ENCODE measurements around the gene VIPR1. TPM values are rescaled to one million over a fixed set of nuclear protein-coding genes. Genes with fewer than 3 reads are reported as not detected.

The VIPR1 gene
- total and polyA plus RNA-seq, 8 donors, result 7.8 to 82.5 (median 11.0) TPM

DNA sequence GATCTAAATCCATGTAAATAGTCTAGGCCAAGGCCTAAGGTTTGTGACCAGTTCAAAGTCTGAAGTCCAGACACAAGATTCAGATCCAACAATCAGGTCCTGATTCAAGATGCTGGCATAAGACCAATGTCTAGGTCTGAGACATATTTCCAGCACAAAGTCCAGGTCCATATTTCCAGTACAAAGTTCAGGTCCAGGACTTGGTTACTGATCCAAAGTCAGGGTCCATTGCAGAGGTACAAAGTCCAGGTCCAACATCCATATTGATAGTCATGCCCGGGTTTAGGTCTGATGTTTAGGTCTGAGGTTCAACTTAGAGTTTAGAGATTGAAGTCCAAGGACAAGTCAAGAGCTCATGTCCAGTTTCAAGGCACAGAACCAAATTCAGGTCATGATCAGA, 39.4 kb upstream of the VIPR1 start:
- DNase-seq, result no peak
- intact Hi-C loops (cut with DNase I), result no loop called here

DNA sequence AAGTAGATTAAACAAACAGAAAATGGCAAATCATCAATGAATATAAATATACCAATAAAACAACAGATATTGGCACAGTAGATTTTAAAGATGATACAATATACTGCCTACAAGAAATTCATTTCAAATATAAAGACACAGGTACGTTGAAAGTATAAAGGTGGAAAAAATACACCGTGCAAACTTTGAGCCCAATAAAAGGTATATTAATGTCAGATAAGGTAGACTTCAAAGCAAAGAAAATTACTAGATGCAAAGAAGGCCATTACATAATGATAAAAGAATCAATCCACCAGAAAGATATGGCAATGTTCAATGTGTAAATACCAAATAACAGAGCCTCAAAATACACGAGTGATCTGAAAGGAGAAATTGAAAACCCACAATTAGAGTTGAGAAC, 34.3 kb upstream of the VIPR1 start:
- DNase-seq, result no peak
- Histone ChIP-seq H3K4me3 (no peak overlapping the region), H3K4me1 (peaks cover 0 to 4% of the 10 kb centered on the region in 2 donors), H3K27ac (no peak overlapping the region), H3K9me3 (no peaks in the 10 kb centered on the region), H3K27me3 (no peaks in the 10 kb centered on the region), H3K36me3 (no peaks in the 10 kb centered on the region)
- intact Hi-C loops (cut with DNase I), result no loop called here
- TF ChIP-seq, protein P1, sequence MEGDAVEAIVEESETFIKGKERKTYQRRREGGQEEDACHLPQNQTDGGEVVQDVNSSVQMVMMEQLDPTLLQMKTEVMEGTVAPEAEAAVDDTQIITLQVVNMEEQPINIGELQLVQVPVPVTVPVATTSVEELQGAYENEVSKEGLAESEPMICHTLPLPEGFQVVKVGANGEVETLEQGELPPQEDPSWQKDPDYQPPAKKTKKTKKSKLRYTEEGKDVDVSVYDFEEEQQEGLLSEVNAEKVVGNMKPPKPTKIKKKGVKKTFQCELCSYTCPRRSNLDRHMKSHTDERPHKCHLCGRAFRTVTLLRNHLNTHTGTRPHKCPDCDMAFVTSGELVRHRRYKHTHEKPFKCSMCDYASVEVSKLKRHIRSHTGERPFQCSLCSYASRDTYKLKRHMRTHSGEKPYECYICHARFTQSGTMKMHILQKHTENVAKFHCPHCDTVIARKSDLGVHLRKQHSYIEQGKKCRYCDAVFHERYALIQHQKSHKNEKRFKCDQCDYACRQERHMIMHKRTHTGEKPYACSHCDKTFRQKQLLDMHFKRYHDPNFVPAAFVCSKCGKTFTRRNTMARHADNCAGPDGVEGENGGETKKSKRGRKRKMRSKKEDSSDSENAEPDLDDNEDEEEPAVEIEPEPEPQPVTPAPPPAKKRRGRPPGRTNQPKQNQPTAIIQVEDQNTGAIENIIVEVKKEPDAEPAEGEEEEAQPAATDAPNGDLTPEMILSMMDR (IDR thresholded peaks at IDR 0.05), result no peak
- ATAC-seq, result no peak

More for the DNA sequence above, 39.4 kb upstream of the VIPR1 start:
- H3K9me3 ChIP-seq, result no peaks in the 10 kb centered on the region
- H3K4me1 ChIP-seq, result no peaks in the 10 kb centered on the region
- no peak overlapping the region for H3K27ac ChIP-seq
- ATAC-seq, result no peak
- no peaks in the 10 kb centered on the region for H3K27me3 ChIP-seq
- H3K36me3 ChIP-seq, result no peaks in the 10 kb centered on the region
- TF ChIP-seq, protein P1 (IDR thresholded peaks at IDR 0.05), result no peak
- no peak overlapping the region for H3K4me3 ChIP-seq

DNA sequence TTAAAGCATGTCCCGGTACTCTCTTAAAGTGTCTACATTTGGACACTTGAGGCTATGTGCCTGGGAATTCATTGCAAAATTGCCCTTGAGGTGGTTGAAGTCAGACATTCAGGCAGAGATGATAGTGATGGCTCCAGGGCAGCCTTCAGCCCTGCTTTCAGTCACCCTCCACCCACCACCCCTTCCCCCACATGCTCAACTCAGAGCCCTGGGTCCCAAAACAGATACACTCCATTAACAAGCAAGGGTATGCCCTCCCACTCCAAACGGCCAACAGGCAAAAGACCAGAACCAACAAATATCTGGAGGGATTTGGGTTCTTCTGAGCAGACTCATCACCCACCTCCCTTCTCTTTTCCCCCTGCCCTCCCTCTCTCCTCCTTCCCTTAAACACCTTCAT, 29.9 kb upstream of the VIPR1 start:
- TF ChIP-seq, protein P1 (IDR thresholded peaks at IDR 0.05), result no peak
- Histone ChIP-seq H3K9me3 (no peaks in the 10 kb centered on the region), H3K36me3 (no peaks in the 10 kb centered on the region), H3K27ac (peak overlapping the region in 1 of 2 donors; percentile 45), H3K27me3 (no peaks in the 10 kb centered on the region), H3K4me3 (no peak overlapping the region), H3K4me1 (peaks cover 0 to 24% of the 10 kb centered on the region in 2 donors)
- ATAC-seq (no peak), DNase-seq (no peak)
- intact Hi-C loops (cut with DNase I), result no loop called here

DNA sequence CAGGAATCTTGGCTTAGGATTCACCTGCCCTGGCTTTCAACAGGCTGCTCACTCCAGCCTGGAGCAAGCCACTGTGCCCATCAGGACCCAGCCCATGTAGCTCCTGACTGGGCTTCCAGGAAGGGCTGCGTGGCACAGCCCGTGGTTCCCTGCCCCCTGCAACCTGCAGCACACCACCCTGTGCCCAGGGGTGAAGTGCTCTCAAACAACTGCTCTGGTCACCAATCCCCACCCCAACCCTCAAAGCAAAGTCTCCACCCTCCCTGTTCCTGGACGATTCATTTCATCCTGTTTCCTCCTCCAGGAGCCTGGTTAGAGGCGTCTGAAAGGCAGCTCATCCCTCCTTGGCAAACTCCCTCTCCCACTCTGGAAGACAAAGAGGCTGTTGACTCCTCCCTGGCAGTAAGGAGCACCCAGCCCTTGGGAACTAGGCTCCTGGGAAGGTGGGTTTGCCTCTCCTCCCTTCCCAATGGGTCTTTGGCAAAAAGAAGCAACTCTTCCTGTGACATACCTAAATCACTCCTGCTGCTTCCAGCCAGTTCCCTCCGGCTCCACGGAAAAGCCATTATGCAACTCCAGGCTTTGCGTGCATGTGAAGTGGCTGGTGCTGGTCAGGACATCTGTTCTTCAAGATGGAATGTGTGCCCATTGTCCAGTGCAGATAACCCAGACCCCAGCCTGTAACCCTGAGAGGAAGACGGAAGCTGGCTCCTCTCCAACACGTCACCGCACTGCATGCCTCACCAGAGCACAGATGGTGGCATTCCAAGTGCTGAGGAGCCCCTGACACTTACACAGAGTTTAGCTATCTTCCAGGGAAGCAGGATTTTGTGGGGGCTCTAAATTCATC, 29.1 kb upstream of the VIPR1 start:
- intact Hi-C loops (cut with DNase I), result no loop called here
- no peak overlapping the region for H3K4me3 ChIP-seq
- no peaks in the 10 kb centered on the region for H3K27me3 ChIP-seq
- ATAC-seq (peak; percentile 80), DNase-seq (peak in 2 of 4 donors; percentile 32 to 67)
- peak overlapping the region in 1 of 2 donors; percentile 45 for H3K27ac ChIP-seq
- H3K4me1 ChIP-seq, result peaks cover 0 to 24% of the 10 kb centered on the region in 2 donors
- TF ChIP-seq, protein P1 (IDR thresholded peaks at IDR 0.05), result no peak
- no peaks in the 10 kb centered on the region for H3K36me3 ChIP-seq
- H3K9me3 ChIP-seq, result no peaks in the 10 kb centered on the region

DNA sequence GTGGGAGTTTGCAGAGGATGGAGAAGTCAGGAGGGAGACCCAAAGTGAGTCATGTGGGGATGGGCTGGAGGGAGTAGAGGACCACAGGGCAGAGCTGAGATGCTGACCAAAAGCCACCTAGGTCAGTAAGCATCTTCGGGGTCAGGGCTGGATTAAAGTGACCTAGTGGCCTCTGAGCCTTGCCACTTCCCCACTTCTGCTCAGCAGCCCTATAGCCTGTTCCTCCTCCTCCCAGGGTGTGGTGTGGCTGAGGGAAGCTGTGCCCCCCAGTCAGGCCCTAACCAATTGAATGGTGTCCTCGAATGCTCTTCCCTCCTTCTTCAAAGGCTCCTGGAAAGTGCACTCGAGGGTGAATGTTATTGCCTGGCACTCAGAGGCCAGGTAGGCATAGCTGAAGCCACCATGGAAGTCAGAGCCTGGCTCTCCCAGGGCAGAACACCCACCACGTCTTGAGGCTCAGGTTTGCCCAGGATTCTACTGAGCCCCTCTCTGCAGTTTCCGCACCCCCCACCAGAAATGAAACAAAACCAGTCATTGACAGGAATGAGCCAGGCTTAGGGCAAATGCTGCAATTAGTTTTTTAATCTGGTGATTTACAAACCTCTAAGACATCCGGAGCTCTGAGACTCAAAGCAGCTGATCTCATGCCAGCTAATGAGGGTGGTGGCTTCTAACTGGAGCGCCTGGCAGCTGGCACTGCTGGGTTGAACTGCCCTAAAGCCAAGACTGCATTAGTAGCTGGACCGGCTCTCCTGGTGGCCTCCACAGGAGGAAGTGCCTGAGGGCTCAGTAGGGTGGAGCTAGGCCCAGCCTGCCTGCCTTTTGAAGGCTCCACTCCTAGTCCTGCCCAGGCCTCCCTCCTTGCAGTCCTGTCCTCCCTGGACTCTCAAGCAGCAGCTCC, 26.0 kb upstream of the VIPR1 start:
- Histone ChIP-seq H3K9me3 (peaks cover 0 to 9% of the 10 kb centered on the region in 2 donors), H3K36me3 (no peaks in the 10 kb centered on the region), H3K4me3 (no peak overlapping the region), H3K27me3 (no peaks in the 10 kb centered on the region), H3K4me1 (peaks cover 0 to 24% of the 10 kb centered on the region in 2 donors), H3K27ac (peak overlapping the region in 1 of 2 donors; percentile 37)
- DNase-seq (peak; percentile 16 to 86 (median 80)), ATAC-seq (peak; percentile 92)
- intact Hi-C loops (cut with DNase I), result no loop called here
- TF ChIP-seq, protein P1 (IDR thresholded peaks at IDR 0.05), result no peak

Data from left lung (tissue), 10 donors.